Measurements from ENCODE around the gene ANKRD22. TPM values are rescaled to one million over a fixed set of nuclear protein-coding genes. Genes with fewer than 3 reads are reported as not detected.
"Not testable (repeated sequence)": the region's sequence is repeated elsewhere in the genome, so short reads cannot be mapped to it uniquely, and the experiment has no call there.

Gene ANKRD22
- total and polyA plus RNA-seq, 2 donors = 3.4 to 5.0 TPM

DNA sequence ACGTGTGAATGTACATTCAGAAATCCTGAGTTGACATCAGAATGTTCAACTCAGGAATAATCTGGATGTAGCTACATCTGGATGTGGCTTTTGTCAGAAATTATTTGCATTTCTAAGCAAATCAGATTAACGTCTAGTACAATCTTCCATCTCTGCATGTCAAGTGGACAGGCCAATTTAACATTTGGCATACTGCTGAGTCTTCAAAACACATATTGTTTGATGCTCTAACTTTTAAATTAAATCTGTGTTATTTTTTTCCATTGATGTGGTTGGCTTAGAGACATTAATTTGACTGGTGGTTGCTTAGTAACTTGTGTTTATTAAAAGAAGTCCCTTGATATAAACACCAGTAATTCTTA, 31.8 kb upstream of the ANKRD22 start:
- DNase-seq (ENCODE audit: extremely low spot score) = no peak
- Histone ChIP-seq H3K4me1 (ENCODE audit: insufficient read depth) (no peaks in the 10 kb centered on the region), H3K27ac (ENCODE audit: low read depth) (no peak overlapping the region), H3K4me3 (ENCODE audit: low read depth, low read length) (no peak overlapping the region), H3K36me3 (ENCODE audit: insufficient read depth) (no peaks in the 10 kb centered on the region)
- 38% methylated on average over 2 of the region's 2 CpGs for WGBS

DNA sequence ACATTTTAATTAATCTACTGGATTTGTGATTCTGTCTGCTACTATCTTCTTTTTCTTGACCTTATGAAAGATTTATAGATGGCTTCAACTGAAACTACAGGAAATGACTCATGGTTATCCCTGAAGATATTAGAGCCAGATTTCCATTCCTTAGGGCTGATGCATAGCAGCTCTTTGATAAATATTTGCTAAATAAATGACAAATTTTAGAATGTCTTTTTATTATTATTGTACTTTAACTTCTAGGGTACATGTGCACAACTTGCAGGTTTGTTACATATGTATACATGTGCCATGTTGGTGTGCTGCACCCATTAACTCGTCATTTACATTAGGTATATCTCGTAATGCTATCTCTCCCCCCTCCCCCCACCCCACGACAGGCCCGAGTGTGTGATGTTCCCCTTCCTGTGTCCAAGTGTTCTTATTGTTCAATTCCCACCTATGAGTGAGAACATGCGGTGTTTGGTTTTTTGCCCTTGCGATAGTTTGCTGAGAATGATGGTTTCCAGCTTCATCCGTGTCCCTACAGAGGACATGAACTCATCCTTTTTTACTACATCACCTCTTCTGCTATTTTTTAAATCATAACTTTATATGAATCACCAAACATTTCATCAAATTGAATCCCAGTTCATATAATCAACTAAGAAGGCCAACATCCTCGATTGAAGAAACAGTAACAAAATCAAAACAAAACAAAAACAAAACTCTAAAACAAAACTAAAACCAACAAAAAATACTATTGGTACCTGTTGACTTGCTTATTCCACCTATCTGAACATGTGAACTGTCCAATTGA, 31.2 kb upstream of the ANKRD22 start:
- H3K36me3 ChIP-seq (ENCODE audit: insufficient read depth); H3K27ac ChIP-seq (ENCODE audit: low read depth); DNase-seq (ENCODE audit: extremely low spot score); H3K4me3 ChIP-seq (ENCODE audit: low read depth, low read length); H3K4me1 ChIP-seq (ENCODE audit: insufficient read depth): not testable (repeated sequence)
- 43% methylated on average over 8 of the region's 8 CpGs for WGBS

DNA sequence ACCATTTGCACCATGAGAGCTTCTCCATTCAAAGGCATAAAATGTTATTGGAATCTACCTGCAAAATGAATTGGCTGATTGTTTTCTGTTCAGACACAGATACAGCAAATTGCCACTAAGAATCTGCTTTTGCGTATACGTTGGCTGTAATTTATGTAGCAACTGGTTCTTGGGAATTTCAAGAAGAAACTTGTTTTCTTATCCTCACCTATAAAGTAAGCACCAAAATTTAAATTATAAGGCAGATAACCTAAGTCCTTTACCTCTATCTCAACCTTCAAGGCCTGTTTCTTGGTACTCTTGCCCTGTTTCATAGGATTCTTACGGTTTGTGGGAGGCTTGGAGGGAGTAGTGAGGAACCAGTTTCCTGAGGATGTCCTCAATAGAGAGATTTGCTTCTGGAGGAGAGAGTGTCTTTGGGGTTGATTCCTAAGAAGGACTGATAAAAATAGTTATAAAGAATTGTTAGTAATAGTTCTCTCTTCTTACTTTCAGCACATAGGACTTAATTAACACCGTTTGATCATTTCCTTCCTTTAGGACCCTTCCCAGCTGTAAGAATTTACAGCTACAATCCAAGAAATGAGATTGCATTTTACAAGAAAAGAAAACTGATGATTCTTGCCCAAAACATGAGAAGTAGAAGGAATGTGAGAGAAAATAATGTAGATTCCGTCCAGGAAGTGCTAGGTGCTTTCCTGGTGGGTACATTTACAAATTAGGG, 30.4 kb upstream of the ANKRD22 start:
- Histone ChIP-seq H3K27ac (ENCODE audit: low read depth) (peak overlapping the region; percentile 18), H3K4me3 (ENCODE audit: low read depth, low read length) (no peak overlapping the region), H3K4me1 (ENCODE audit: insufficient read depth) (no peaks in the 10 kb centered on the region), H3K36me3 (ENCODE audit: insufficient read depth) (no peaks in the 10 kb centered on the region)
- 52% methylated on average over 5 of the region's 5 CpGs for WGBS
- DNase-seq (ENCODE audit: extremely low spot score) = no peak

DNA sequence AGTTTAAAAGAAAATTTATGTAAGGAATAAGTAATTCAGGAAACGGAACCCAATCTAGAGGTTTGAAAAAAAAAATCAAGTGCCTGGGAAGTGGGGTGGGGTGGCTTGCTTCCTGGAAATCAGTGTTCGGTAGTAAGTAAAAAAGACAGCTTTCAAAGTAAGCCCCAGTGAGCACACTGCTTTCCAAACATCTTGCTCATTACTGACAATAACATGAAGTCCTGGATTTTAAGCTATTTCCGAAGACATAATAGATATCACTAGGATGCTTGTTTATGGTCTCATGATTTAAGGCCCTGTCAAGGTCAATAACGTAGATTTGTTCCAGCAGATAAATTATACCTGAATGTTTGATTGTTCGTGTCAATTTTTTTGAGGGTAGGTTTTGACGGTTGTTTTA, 29.7 kb upstream of the ANKRD22 start:
- peak overlapping the region; percentile 60 for H3K4me3 ChIP-seq (ENCODE audit: low read depth, low read length)
- H3K36me3 ChIP-seq (ENCODE audit: insufficient read depth) = no peaks in the 10 kb centered on the region
- H3K27ac ChIP-seq (ENCODE audit: low read depth) = peak overlapping the region; percentile 34
- 45% methylated on average over 6 of the region's 6 CpGs for WGBS
- no peak for DNase-seq (ENCODE audit: extremely low spot score)
- H3K4me1 ChIP-seq (ENCODE audit: insufficient read depth) = no peaks in the 10 kb centered on the region

DNA sequence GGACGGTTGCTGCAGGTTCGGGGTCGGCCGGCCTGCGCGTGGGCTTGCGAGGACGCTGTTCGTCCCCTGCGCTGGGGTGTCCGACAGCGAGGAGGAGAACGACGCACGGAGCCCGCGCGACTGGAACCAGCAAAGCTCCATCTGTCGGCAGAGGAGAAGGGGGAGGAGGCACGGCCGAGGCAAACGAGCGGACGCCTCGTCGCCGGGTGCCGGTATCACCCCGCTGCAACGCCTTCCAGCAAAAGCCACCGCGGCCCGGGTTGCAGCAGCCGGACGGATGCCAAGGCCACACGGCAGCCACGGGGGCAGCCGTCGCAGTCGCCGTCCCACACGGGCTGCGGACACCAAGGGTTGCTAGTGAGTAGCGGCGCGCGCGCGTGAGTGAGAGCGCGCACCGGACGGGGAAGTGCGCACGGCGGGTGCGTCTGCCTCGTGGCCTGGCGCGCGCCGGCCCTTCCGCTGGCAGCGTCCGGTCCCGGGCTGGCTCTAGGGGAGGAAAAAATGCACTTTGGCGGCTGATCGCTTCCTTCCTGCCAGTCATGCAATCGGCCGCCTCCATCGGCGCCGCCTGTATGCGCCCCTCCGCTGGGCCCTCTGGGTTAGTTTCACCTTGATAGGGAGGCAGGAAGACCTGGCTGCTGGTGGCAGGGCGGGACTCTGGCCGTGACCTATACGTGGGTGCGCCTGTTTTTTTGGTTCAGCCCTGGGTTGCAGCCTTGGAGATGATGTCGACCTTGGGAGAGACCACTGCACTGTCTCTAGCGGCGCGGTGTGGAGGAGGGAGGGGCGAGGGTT, 28.8 kb upstream of the ANKRD22 start:
- Histone ChIP-seq H3K36me3 (ENCODE audit: insufficient read depth) (no peaks in the 10 kb centered on the region), H3K4me3 (ENCODE audit: low read depth, low read length) (peak overlapping the region; percentile 60), H3K4me1 (ENCODE audit: insufficient read depth) (no peaks in the 10 kb centered on the region), H3K27ac (ENCODE audit: low read depth) (peak overlapping the region; percentile 85)
- DNase-seq (ENCODE audit: extremely low spot score) = peak; percentile 36
- WGBS = under 1% methylated on average over 84 of the region's 84 CpGs

DNA sequence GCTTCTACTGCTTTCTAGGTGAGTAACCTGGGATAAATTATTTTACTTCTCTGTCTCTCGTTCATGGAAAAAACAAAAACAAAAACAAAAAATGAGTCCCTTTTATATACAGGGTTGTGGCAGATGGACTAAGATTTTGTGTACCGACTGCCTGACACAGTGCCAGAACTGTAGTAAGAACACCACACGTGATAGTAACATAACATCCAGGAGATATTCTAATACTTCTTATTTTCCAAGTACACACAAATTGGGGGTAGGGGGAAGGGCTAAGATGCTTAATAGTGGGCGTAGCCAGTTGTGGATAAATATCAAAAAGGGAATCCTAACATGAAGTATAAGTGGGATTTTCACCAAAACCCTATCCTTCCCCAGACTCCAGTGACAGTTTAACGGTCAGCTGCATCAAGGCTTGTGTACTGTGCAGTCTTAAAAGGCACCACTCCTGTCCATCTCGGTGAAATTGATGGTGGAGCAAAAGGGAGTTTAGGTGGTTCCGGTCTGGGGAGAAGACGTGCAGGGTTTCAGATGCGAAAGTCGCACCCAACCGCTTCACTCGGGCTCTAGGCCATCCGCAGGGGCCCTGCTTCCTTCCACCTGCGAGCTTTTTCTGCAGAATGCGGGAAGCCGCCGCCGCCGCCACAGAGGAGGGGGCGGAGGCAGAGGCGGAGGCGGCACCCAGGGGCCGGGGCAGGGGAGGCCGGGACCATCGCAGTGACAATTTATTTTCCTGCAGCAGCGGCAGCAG, 28.1 kb upstream of the ANKRD22 start, which contains the start of gene STAMBPL1:
Gene STAMBPL1, plus strand, starts transcription at position 712 of the 748 bp plus-strand sequence. CDS start 21,464 bp downstream, outside the sequence.
- WGBS = 3% methylated on average over 26 of the region's 26 CpGs
- Histone ChIP-seq H3K4me3 (ENCODE audit: low read depth, low read length) (peak within 1 kb of the TSS; percentile 60), H3K36me3 (ENCODE audit: insufficient read depth) (no peaks in the 10 kb centered on the region), H3K4me1 (ENCODE audit: insufficient read depth) (no peaks in the 10 kb centered on the region), H3K27ac (ENCODE audit: low read depth) (peak within 1 kb of the TSS; percentile 85)
- DNase-seq (ENCODE audit: extremely low spot score) = no peak

DNA sequence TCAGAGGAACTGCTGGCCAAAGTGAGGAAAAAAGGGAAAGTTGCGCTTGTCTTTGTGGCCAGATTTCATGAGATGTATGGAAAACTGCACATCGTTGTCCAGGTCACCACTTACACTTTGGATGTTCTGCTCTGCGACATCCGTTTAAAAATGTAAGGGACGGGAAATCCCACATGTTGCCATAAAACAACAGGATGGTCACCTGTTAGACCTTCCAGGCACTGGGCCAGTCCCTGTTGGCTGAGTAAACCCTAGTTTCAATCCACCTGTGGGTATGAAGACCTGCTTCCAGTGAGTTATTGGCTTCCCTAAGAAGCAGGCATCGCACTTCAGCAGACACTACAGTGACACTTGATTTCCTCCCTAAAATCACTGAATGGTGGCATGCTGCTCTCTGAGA, 25.7 kb upstream of the ANKRD22 start:
- Histone ChIP-seq H3K36me3 (ENCODE audit: insufficient read depth) (no peaks in the 10 kb centered on the region), H3K4me3 (ENCODE audit: low read depth, low read length) (no peak overlapping the region), H3K27ac (ENCODE audit: low read depth) (no peak overlapping the region), H3K4me1 (ENCODE audit: insufficient read depth) (no peaks in the 10 kb centered on the region)
- DNase-seq (ENCODE audit: extremely low spot score) = no peak
- WGBS = 90% methylated on average over 6 of the region's 6 CpGs

DNA sequence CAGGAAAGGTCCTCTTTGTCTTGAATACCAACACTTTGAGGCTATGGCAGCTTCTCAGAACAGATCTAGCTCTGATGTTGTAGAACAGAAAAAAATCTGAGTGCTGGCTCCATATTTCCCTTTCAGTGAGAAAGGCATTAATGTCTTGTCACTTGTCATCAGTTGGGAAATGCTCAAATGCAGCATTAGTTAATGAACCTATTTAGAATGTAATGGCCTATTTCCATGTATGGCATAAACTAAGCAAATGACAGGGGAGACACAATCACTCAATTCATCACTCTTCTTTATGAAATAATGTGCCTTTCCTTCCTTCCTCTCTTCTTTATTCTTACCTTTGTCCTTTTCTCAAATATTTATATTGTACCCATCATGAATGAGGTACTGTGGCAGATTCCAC, 23.4 kb upstream of the ANKRD22 start:
- Histone ChIP-seq H3K36me3 (ENCODE audit: insufficient read depth) (no peaks in the 10 kb centered on the region), H3K4me1 (ENCODE audit: insufficient read depth) (no peaks in the 10 kb centered on the region), H3K4me3 (ENCODE audit: low read depth, low read length) (no peak overlapping the region), H3K27ac (ENCODE audit: low read depth) (no peak overlapping the region)
- DNase-seq (ENCODE audit: extremely low spot score) = no peak

DNA sequence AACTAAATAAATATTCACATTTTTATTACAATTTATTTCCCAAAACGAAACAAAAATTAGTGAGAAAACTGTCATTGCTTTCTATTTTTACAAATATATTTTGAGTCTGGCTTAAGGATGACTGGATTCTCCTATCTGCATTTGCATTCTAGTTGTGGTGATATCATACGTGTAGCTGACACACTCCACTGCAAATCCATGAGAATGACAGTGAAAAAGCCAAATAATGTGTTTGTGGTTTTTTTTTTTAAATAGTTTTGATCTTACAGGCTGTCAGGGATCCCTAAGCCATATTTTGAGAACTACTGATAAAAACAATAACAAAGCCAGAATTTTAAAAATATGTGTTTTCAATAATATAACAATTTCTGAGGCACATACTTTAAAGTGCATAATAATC, 22.6 kb upstream of the ANKRD22 start:
- H3K4me3 ChIP-seq (ENCODE audit: low read depth, low read length) = no peak overlapping the region
- H3K36me3 ChIP-seq (ENCODE audit: insufficient read depth) = no peaks in the 10 kb centered on the region
- DNase-seq (ENCODE audit: extremely low spot score) = no peak
- H3K4me1 ChIP-seq (ENCODE audit: insufficient read depth) = no peaks in the 10 kb centered on the region
- 76% methylated on average over 2 of the region's 2 CpGs for WGBS
- H3K27ac ChIP-seq (ENCODE audit: low read depth) = no peak overlapping the region

DNA sequence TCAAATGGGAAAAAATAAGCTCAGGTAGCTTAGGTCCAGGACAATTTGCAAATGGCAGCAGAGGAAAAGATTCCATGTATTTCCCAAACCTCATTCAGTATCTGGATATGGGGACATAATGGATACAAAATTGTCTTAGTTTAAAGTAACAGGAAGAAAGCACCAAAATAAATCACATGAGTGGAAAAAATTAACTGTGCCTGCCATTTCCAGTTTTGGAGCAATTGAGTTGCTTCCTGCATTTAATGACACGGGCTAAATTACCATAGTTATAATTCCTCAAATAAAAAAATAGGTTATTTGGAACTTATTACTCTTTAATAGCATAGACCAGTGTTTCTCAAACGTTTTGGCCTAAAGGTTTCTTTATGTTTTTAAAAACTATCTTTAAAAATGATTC, 22.1 kb upstream of the ANKRD22 start:
- H3K36me3 ChIP-seq (ENCODE audit: insufficient read depth) = no peaks in the 10 kb centered on the region
- H3K27ac ChIP-seq (ENCODE audit: low read depth) = no peak overlapping the region
- no peaks in the 10 kb centered on the region for H3K4me1 ChIP-seq (ENCODE audit: insufficient read depth)
- 61% methylated on average over 2 of the region's 2 CpGs for WGBS
- H3K4me3 ChIP-seq (ENCODE audit: low read depth, low read length) = no peak overlapping the region
- DNase-seq (ENCODE audit: extremely low spot score) = no peak

DNA sequence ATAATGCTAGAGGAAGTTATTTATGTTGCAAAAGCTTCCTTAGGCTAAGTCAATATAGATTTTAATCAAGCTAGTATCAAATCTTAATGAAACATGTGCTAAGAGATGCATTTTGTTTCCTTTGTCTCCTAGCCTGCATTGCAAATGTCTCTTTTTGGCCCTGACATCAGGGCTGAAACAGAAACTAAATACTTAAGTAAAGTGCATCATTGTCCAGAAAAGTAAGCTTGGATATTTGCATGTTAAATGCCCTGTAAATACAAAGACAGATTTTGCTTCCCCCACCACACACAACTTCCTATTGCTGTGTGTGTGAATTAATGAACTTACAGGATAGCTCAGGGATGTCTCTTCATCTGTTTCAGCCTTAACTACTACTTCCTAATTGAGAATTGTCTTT, 18.4 kb upstream of the ANKRD22 start:
- peaks cover 2% of the 10 kb centered on the region for H3K4me1 ChIP-seq (ENCODE audit: insufficient read depth)
- H3K27ac ChIP-seq (ENCODE audit: low read depth) = no peak overlapping the region
- H3K4me3 ChIP-seq (ENCODE audit: low read depth, low read length) = no peak overlapping the region
- DNase-seq (ENCODE audit: extremely low spot score) = no peak
- H3K36me3 ChIP-seq (ENCODE audit: insufficient read depth) = no peaks in the 10 kb centered on the region

DNA sequence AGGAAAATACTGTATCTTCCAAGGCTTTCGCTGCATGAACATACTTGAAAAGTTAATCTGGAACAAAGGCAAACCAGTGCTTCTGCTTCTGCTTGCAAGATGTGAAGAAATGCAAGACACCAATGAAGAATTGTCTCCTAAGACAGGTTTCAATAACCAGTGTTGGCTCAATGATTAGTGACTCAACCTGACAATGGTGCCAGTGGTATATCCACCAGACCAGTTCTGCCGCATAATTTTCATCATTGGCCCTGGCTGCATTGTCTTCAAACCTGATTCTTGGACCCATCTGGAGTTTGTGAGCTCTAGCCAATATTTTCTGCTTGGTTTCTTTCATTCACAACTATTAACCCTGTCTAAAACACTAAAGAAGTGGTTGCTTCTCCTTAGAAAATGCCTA, 14.8 kb upstream of the ANKRD22 start:
- Histone ChIP-seq H3K4me1 (ENCODE audit: insufficient read depth) (peaks cover 2% of the 10 kb centered on the region), H3K4me3 (ENCODE audit: low read depth, low read length) (no peak overlapping the region), H3K36me3 (ENCODE audit: insufficient read depth) (no peaks in the 10 kb centered on the region), H3K27ac (ENCODE audit: low read depth) (no peak overlapping the region)
- no peak for DNase-seq (ENCODE audit: extremely low spot score)
- WGBS = 91% methylated on average over 2 of the region's 2 CpGs

DNA sequence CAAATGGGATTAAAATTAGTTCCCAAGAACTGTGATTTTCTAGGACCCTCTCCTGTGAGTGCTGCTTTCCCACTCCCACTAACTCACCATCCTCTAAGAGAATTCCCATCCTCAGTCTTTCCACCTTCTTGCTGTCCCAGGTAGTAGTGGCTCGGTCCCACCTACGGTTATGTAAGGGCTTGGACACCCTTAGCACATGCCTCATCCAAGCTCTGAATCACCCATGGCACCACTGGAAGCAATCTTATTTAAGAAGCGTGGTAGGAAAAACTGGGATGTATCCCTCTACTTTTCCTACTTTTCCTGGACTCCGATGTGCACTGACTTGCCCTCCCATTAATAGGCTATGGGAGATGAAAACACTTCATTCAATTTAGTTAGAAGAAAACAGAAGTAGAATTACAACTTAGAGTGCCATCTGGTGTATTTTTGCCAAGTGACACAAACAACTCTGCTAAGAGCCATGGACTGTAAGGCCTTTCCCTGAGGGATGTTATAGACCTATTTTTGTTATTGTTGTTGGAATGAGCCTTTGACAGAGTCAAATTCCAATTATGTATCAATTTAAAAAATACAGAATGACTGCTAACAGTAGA, 13.7 kb upstream of the ANKRD22 start:
- Histone ChIP-seq H3K27ac (ENCODE audit: low read depth) (no peak overlapping the region), H3K36me3 (ENCODE audit: insufficient read depth) (no peaks in the 10 kb centered on the region), H3K4me1 (ENCODE audit: insufficient read depth) (peaks cover 2% of the 10 kb centered on the region), H3K4me3 (ENCODE audit: low read depth, low read length) (no peak overlapping the region)
- 91% methylated on average over 4 of the region's 4 CpGs for WGBS
- no peak for DNase-seq (ENCODE audit: extremely low spot score)
